Cardiac muscle cell (in vitro differentiated cells and primary cell): ENCODE results near the gene RFNG. TPM values are rescaled to one million over a fixed set of nuclear protein-coding genes. Genes with fewer than 3 reads are reported as not detected.

Source experiments
- DNase-seq, 2 donors: peaks; one replicate each; pipeline versions ENCODE4 v3.0.0 to v3.0.0-alpha.2; 2010 to 2017; ENCODE audit warnings: low read depth in 1 of 2, low spot score in 1 of 2
- H3K27ac ChIP-seq: fragments of 200-600 bp; sonication (generic); 2 replicates; pipeline ENCODE4 v1.5.1; 2016
- H3K27me3 ChIP-seq: fragments of 200-600 bp; sonication (generic); 2 replicates; pipeline ENCODE4 v1.6.0; 2016; ENCODE audit warnings: control low read depth
- H3K36me3 ChIP-seq: fragments of 200-600 bp; sonication (generic); 2 replicates; pipeline ENCODE4 v1.5.1; 2016; ENCODE audit warnings: control low read depth
- H3K4me1 ChIP-seq: fragments of 200-600 bp; sonication (generic); 2 replicates; pipeline ENCODE4 v1.8.1; 2017; ENCODE audit warnings: low read depth, mild to moderate bottlenecking, mixed run types
- H3K4me3 ChIP-seq: fragments of 200-600 bp; sonication (generic); 2 replicates; pipeline ENCODE4 v1.5.1; 2016; ENCODE audit warnings: mild to moderate bottlenecking
- H3K9me3 ChIP-seq: fragments of 200-600 bp; sonication (generic); 2 replicates; pipeline ENCODE4 v1.5.1; 2017; ENCODE audit warnings: low read depth, mild to moderate bottlenecking, control low read depth
- CTCF ChIP-seq: IDR thresholded peaks from 2 replicates; pipeline ENCODE4 v1.5.1; 2012; ENCODE audit warnings: low read depth, mild to moderate bottlenecking, low read length
- polyA plus RNA-seq: library from polyadenylated mRNA; unstranded; fragments of >200 nt; fragmentation: Nextera tagmentation; extraction: Ambion mirVana; gene quantifications from 2 replicates; pipeline ENCODE4 v1.2.1, GENCODE V29; 2016
- total RNA-seq: library from RNA; depleted of rRNA; stranded (reverse); fragments of >200 nt; gene quantifications from 2 replicates; pipeline ENCODE4 v1.2.3, GENCODE V29; 2016

The RFNG gene
- total and polyA plus RNA-seq, 2 experiments from 2014 or later: 94.6 to 98.3 TPM

GRCh38 chr17:82007228-82007494, 44.5 kb downstream of the RFNG start:
- H3K27ac ChIP-seq: no peak overlapping the region
- H3K27me3 ChIP-seq: no peaks in the 10 kb centered on the region
- no peak overlapping the region for H3K4me3 ChIP-seq
- no peaks in the 10 kb centered on the region for H3K9me3 ChIP-seq
- H3K36me3 ChIP-seq: no peaks in the 10 kb centered on the region
- H3K4me1 ChIP-seq: peaks cover under 1% of the 10 kb centered on the region
- no peak for TF ChIP-seq CTCF
- DNase-seq: no peak

- H3K27ac ChIP-seq: no peak overlapping the region
- no peaks in the 10 kb centered on the region for H3K36me3 ChIP-seq
- no peak overlapping the region for H3K4me3 ChIP-seq
- no peak for TF ChIP-seq CTCF
- no peaks in the 10 kb centered on the region for H3K9me3 ChIP-seq
- DNase-seq: peak in 1 of 2 donors; percentile 74
- H3K27me3 ChIP-seq: no peaks in the 10 kb centered on the region
- H3K4me1 ChIP-seq: no peaks in the 10 kb centered on the region
Observed at GRCh38 chr17:82006468-82007227, 45.0 kb downstream of the RFNG start.

- Histone ChIP-seq H3K27ac (no peak overlapping the region), H3K27me3 (no peaks in the 10 kb centered on the region), H3K36me3 (no peaks in the 10 kb centered on the region), H3K9me3 (no peaks in the 10 kb centered on the region), H3K4me1 (no peaks in the 10 kb centered on the region), H3K4me3 (no peak overlapping the region)
- no peak for DNase-seq
- no peak for TF ChIP-seq CTCF
Observed at GRCh38 chr17:82005701-82006348, 45.8 kb downstream of the RFNG start.

GRCh38 chr17:82004517-82005455, 46.8 kb downstream of the RFNG start:
- Histone ChIP-seq H3K36me3 (no peaks in the 10 kb centered on the region), H3K27ac (no peak overlapping the region), H3K9me3 (no peaks in the 10 kb centered on the region), H3K4me3 (no peak overlapping the region), H3K27me3 (no peaks in the 10 kb centered on the region), H3K4me1 (no peaks in the 10 kb centered on the region)
- no peak for DNase-seq
- TF ChIP-seq CTCF: no peak

- no peak overlapping the region for H3K4me3 ChIP-seq
- peak in 1 of 2 donors; percentile 96 for DNase-seq
- H3K27ac ChIP-seq: no peak overlapping the region
- H3K36me3 ChIP-seq: no peaks in the 10 kb centered on the region
- H3K9me3 ChIP-seq: no peaks in the 10 kb centered on the region
- no peaks in the 10 kb centered on the region for H3K27me3 ChIP-seq
- TF ChIP-seq CTCF: no peak
- no peaks in the 10 kb centered on the region for H3K4me1 ChIP-seq
Observed at GRCh38 chr17:82003411-82004381, 47.9 kb downstream of the RFNG start.
